Embryonic facial prominence (tissue), 1 donor: ENCODE results near the gene SLC9A3.
"Not testable (repeated sequence)": the region's sequence is repeated elsewhere in the genome, so short reads cannot be mapped to it uniquely, and the experiment has no call there.

ENCODE experiments used
- DNase-seq: peaks from one replicate; pipeline ENCODE4 v3.0.0-alpha.2; 2016; ENCODE audit errors: extremely low spot score

SLC9A3 gene

GRCh38 chr5:490116-491106, 33.8 kb downstream of the SLC9A3 start:
- no peak for DNase-seq

GRCh38 chr5:489689-490080, 34.6 kb downstream of the SLC9A3 start:
- DNase-seq: no peak

GRCh38 chr5:488744-489688, 35.2 kb downstream of the SLC9A3 start:
- no peak for DNase-seq

- DNase-seq: no peak
These were observed 36.0 kb downstream of the SLC9A3 start for GRCh38 chr5:488241-488640.

GRCh38 chr5:486597-486996, 37.7 kb downstream of the SLC9A3 start:
- not testable (repeated sequence) for DNase-seq

- DNase-seq: no peak
These were observed 38.2 kb downstream of the SLC9A3 start for GRCh38 chr5:485946-486491.

- DNase-seq: no peak
These were observed 38.9 kb downstream of the SLC9A3 start for GRCh38 chr5:485113-485945.

GRCh38 chr5:484556-484955, 39.7 kb downstream of the SLC9A3 start:
- no peak for DNase-seq

GRCh38 chr5:483434-484140, 40.7 kb downstream of the SLC9A3 start:
- no peak for DNase-seq

- DNase-seq: no peak
These were observed 41.2 kb downstream of the SLC9A3 start for GRCh38 chr5:483011-483410.

- no peak for DNase-seq
These were observed 41.7 kb downstream of the SLC9A3 start for GRCh38 chr5:482506-482905.

- DNase-seq: no peak
These were observed 42.2 kb downstream of the SLC9A3 start for GRCh38 chr5:482021-482420.

GRCh38 chr5:481347-481746, 42.9 kb downstream of the SLC9A3 start:
- no peak for DNase-seq

- DNase-seq: no peak
These were observed 44.5 kb downstream of the SLC9A3 start for GRCh38 chr5:479566-480319.

GRCh38 chr5:478982-479535, 45.2 kb downstream of the SLC9A3 start:
- DNase-seq: no peak

- DNase-seq: no peak
These were observed 45.8 kb downstream of the SLC9A3 start for GRCh38 chr5:478369-478981.

GRCh38 chr5:477871-478270, 46.4 kb downstream of the SLC9A3 start:
- no peak for DNase-seq

- no peak for DNase-seq
These were observed 47.0 kb downstream of the SLC9A3 start for GRCh38 chr5:477247-477646.

- no peak for DNase-seq
These were observed 47.5 kb downstream of the SLC9A3 start for GRCh38 chr5:476814-477175.
